NAMALWA (cell line): ENCODE data around the gene CT55.
"Not testable (repeated sequence)": the region's sequence is repeated elsewhere in the genome, so short reads cannot be mapped to it uniquely, and the experiment has no call there.

Experiments used
- DNase-seq: peaks from one replicate; pipeline ENCODE4 v3.0.0-alpha.2; 2015; ENCODE audit warnings: low spot score

CT55 gene, protein sequence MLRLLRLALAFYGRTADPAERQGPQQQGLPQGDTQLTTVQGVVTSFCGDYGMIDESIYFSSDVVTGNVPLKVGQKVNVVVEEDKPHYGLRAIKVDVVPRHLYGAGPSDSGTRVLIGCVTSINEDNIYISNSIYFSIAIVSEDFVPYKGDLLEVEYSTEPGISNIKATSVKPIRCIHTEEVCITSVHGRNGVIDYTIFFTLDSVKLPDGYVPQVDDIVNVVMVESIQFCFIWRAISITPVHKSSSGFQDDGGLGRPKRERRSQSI

DNA sequence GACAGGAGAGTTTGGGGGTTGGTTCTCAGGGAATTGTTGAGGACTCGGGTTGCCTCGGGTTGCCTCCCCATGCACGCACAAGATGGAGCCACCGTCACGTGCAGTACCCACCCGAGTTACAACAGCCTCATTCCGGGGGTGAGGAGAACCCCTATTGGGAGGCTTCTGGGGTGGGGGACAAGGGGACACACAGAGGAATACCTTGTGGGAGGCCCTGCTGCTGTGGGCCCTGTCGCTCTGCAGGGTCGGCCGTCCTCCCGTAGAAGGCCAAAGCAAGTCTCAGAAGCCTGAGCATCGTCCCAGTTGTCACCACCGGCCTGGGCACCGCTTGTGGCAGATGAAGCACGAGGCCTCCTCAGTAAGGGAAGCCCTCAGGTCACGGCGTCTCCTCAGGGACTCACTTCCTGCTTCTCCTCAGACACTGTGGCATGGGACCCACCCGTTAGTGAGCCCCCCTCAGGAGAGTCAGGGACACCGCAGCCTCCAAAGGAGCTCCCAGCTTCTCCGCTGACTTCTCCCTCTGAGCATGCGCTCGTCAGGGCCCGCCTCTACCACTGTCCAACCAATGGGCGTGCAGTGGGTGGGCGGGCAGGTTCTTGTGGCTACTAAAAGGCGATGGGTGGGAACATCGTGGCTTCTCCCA, at the start of gene CT55:
CT55 (minus strand) TSS at position 522 of the 643 bp plus-strand sequence; CDS start at position 295, 227 bp downstream.
- no peak for DNase-seq

DNA sequence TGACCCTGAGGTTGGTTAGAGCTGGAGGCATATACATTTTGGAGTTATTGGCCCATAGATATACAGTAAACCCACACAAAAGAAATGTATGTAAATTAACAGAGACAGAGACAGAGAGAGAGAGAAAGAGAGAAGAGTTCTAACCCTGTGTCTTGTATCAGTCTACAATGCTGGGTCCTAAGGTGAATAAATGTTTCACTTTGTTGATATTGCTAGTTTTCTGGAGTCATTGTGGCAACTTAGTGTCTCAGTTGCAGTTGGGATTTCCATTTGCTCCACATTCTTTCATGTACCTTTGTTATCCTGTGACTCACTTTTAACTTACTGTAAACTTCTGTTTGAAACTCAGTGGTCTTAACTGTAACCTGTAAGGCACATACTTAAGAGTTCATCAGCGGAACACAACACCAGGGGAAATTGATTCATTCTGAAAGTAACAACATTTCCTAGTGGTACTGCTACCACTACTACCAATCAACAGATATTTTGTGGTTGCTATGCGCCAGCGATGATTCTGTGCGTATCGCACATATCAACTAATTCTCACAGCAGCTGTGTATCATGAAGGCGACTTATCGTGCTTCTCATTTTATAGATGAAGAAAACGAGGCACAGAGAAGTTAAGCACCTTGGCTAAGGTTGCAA, 42.1 kb upstream of the CT55 start:
- no peak for DNase-seq

DNA sequence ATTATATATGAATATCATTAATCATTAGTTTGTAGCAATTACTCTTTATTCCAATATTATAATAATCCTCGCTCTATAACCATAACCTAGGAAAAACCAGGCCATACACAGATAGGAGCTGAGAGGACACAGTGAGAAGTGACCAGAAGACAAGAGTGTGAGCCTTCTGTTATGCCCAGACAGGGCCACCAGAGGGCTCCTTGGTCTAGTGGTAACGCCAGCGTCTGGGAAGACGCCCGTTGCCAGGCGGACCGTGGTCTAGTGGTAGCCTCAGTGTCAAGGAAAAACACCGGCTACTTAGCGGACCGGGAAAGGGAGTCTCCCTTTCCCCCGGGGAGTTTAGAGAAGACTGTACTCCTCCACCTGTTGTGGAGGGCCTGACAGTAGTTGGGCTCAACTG, 35.2 kb upstream of the CT55 start:
- not testable (repeated sequence) for DNase-seq

DNA sequence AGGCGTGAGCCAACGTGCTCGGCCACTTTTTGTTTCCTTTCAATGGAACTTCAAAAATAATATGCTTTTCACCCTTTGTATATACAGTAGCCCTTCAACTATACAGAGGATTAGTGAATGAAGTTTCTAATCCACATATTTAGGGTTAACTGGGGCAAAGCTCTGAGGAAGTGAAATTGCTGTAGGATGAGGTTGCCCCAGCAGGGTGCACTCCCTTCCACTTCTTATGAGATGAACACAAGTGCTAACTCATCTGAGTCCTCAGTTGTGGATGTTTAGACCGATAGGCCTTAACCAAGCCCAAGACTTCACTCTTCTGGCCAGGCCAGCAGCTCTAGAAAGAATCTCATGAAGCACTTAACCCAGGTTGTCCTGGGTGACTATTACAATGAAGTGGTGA, 29.1 kb upstream of the CT55 start:
- DNase-seq: no peak

DNA sequence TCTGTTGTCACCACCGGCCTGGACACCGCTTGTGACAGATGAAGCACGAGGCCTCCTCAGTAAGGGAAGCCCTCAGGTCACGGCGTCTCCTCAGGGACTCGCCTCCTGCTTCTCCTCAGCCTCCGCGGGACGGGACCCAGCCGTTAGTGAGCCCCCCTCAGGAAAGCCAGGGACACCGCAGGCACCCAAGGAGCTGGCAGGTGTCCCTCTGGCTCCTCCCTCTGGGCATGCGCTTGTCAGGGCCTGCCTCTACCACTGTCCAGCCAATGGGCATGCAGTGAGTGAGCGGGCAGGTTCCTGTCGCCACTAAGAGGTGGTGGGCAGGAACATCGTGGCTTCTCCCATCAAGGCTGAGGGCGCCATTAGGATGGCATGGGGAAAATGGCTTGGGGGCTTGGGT, 23.5 kb upstream of the CT55 start:
- no peak for DNase-seq

DNA sequence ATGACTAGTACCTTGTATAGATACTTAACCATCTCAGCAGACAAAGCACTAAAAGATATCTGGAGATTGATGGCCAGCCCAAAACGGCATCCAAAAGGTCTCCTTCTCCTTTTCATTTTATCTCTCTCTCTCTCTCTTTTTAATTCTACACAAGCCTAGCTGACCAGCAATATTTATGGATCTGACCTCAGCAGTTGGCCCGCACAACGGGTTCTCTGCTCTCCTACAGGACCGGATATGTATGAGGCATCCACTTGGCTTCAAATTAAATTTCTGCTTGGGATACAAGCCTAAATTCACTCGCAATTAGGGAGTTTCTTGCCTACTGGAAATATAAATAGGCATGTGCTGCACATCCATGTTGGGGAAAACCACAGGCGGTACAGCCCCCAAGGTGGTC, 22.5 kb upstream of the CT55 start:
- DNase-seq: no peak

DNA sequence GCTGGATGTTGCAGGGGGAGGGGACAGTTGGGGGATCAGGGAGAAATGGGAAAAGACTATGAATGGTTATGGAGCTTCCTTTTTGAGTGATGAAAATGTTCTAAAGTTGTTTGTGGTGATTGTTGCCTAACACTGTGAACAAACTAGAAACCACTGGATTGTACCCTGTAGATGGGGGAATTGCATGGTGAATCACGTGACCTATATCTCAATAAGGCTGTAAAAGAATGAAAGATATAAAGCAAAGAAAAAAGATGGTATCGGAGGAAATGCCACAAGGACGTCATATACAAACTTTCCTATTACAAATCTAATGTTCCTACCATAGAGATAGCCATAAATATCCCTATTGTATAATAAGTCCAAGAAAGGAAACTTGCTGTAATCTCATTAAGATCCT, 20.6 kb upstream of the CT55 start:
- DNase-seq: no peak

DNA sequence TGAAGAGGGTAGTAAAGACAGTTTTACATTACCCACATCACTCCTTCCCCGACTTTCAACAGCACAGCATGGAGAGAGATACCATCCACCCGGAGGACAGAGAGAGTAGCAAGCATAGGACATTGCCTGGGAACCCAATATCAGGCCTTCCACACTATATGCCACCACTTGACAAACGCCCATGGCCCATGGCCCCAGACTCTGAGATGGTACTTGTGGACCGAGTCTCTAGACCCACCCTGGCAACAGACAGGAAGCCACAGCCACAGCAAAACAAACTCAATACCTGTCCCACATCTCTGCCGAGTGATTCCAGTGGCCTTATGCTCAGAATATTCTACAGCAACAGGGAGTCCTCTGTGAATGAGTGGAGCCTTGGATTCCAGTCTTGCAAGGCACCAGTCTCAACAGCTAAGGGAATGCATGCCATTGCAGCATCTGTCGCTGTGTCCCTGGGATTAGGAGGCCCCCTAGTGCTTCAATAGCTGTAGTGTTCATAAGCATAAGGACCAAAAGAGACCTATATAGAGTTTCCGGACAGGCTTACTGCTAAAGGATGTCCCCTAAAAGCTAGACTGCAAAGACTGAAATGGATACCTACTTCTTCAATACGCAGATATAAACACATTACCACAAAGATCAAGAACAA, 14.7 kb upstream of the CT55 start:
- DNase-seq: peak; percentile 57

DNA sequence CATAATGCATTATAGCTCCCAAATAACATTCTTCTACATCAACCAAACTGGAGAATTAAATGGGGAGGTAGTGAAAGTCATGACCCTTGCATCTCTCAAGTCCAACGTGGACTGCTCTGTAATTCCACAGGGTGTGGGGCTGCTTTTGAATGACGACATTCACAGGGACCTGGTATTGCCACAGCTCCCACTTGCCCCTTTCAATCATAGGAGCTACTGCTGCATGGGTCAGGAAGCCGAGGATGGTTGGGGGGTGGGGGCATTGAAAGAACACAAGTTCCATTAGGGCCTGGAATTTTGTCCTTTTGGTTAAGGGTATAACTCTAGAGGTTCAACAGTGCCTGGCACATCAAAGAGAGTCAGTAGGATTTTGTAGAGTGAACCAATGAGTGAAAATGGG, 7.4 kb upstream of the CT55 start:
- DNase-seq: no peak

DNA sequence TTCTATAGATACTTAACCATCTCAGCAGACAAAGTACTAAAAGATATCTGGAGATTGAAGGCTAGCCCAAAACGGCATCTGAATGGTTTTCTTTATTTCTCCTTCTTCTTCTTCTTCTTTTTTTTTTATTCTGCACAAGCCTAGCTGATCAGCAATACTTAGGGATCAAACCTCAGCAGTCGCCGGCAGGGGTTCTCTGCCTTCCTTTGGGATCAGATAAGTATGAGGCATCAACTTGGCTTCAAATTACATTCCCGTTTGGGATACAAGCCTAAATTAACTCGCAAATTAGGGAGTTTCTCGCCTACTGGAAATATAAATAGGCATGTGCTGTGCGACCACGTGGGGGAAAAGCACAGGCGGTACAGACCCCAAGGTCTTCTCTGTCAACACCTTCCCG, 730 bp downstream of the CT55 start:
- DNase-seq: no peak

DNA sequence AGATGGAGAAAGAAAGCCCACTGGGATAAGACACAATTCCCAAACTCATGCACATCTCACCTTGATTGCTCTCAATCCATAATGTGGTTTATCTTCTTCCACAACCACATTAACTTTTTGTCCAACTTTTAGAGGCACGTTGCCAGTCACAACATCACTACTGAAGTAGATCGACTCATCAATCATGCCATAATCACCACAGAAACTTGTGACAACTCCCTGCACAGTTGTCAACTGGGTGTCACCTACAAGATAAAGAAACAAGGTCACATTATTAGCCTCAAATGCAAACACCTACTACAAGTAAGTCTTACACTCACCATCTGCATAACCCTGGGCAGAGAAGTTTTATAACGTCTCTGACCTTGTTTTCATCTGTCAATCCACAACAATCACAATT, 1.7 kb downstream of the CT55 start:
- not testable (repeated sequence) for DNase-seq

DNA sequence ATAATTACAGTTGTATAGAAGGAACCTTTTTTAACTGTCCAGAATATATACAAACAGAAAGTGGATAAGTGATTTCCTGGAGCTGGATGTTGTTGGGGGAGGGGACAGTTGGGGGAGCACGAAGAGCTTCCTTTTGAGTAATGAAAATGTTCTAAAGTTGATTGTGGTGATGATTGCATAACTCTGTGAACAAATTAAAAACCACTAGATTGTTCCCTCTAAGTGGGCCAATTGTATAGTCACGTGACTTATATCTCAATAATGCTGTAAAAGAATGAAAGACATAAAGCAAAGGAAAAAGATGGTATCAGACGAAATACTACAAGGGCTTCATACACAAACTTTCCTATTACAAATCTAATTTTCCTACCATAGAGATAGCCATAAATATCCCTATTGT, 2.7 kb downstream of the CT55 start:
- no peak for DNase-seq

DNA sequence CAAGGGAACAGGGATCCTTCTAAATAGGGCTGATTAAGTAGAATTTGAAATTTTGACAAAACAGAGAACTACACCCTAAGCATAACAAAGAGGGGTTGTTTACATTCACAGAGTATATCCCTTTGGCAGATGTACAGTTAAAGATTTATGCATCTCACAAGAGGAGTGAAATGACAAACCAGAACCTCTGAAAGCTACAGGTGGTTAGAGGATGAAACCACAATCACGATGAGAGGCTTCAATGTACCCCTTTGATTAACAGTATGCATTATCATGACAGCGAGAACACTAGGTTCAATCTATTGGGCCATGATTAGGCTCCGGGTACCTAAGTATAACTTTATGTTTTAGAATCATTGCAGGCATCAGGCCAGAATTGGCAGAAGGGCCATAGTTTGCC, 16.5 kb downstream of the CT55 start:
- not testable (repeated sequence) for DNase-seq

DNA sequence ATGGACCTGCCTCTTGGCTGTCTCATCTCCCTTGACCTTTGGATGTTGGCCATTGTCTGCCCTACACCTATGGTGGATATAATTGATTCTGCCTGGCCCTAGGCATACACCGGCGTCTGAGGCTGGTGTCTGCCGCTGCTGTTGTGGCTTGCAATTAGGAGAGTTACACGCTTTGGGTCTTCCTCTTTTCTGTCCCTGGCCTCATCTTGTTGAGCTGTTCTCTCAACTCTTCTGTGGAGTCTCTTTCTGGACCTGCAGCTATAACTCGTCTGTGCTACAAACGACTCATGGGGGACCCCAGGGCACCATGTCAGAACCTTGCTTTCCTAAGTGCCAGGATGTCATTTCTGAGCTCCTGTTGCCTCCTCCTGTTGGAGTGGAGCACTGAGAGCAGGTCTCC, 45.1 kb downstream of the CT55 start:
- not testable (repeated sequence) for DNase-seq

DNA sequence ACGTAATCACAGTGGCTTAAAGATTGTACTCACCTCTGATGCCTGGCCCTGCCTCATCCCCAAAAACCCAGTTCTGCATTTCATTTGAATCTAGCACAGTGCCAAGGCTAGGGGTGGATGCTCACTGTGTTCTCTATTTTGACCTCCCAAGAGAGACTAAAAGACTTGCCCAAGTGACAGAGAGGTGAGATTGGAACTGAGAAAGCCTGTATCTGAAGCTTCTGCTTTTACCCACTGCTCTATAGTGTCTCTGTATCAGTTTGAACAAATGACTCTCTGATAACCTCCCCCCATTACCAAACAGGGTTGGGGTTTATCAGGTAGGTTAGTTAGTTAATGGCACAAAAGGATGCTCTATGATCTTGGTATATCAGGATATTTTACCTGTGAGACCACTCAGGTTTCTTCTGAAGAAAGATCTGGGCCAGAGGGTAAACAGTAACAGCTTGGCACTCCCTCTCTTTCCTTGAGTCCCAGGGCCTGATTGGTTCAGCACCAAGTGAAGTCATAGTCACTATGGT, 51.1 kb downstream of the CT55 start, which contains the start of gene ETDB:
ETDB (minus strand) TSS at position 471 of the 521 bp plus-strand sequence. CDS start 1,265 bp downstream, outside the sequence.
- DNase-seq: not testable (repeated sequence)

DNA sequence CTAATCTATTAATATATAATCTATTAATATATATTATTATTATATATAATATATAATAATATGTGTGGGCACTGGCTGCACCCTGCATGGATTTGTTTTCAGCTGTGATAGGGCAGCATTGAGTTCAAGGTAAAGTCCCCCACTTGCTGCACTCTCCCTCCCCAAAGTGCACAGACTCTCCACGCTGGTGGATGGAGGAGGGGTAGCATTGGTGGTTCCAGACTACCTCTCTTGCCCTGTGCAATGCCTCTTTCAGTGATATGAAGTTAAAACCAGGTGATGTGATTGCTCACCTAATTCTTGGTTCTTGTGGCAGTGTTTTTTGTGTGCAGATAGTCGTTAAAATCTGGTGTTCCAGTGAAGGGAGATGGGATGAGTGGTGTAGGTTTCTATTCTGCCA, 55.1 kb downstream of the CT55 start:
- not testable (repeated sequence) for DNase-seq

DNA sequence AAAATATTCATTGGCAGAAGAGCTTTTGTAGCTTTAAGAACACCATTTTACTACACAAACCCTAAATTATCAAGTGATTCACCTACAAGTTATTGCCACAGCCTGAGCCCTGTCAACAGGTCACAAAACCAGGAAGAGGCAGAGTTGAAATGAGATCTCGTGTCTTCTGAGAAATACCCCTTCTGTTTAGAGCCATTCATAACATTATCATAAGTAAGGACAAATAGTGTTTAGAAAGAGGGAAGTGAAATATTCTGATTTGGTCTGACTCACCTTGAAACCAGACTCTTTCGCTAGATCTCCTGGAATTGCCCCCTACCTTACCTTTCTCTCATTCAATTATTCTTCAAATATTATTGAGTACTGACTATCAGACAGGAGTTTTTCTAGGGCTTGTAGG, 56.8 kb downstream of the CT55 start:
- no peak for DNase-seq

DNA sequence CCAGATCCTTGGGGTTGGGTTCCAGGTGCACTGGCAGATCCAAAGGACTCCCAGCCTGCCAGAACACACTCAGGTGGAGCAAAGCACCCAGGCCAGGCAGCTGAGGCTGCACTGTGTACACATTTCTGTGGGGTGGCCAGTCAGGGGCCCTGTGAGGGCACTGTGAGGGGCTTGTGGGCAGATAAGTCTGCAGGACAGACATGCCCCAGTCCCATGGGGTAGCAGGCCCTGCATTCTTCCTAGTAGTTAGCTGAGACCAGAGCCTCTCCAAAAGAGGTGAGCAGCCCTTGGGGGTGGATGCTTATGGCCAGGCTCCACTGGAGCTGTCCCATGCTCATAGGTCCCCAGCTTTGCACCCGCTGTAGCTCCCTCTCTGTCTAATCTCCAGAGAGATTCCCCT, 58.5 kb downstream of the CT55 start:
- no peak for DNase-seq

DNA sequence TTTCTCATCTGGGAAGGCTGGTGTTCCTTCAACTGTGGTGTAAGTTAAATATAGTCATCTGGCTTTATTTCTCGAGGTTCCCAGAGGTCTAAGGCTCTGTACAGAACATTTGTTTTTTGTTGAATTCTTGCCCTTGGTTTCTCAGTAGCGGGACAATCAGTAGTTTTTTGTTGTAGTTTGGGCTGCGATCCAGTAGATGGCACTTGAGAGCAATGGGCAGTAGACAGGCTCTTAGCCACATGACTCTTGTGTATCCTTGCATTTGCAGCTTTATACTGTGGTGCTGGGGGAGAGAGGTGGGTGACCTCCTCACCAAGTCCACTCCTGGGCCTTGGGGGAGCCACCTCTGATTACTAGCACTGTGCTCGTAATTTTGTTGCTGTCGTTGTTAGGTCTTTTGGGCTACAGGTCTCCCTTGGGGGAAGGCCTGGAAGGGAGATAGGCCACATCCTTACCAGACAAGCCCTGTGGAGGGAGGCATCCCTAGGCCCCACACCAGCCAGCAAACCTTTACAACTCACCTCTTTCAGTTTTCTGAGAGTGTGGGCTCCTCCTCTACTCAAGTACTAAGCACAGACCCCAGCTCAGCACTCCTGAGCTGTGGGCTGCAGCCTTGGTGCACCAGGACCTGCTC, 59.0 kb downstream of the CT55 start:
- peak; percentile 51 for DNase-seq

DNA sequence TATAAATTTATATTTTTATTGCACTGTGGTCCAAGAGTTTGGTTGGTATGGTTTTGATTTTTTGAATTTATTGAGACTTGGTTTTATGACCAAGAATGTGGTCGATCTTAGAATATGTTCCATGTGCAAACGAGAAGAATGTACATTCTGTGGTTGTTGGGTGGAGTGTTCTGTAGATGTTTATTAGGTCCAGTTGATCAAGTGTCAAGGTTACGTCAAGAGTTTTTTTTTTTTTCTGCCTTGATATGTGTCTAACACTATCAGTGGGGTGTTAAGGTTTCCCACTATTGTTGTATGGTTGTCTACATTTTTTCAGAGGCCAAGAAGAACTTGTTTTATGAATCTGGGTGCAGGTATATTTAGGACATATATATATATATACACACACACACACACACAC, 61.6 kb downstream of the CT55 start:
- DNase-seq: no peak
